Keratinocyte (primary cell): ENCODE measurements around the gene COL20A1. TPM values are rescaled to one million over a fixed set of nuclear protein-coding genes. Genes with fewer than 3 reads are reported as not detected.

Experiments
- DNase-seq: peaks from one replicate; pipeline ENCODE4 v3.0.0-alpha.2; 2011; ENCODE audit warnings: low read depth, missing footprints, low spot score
- FAIRE-seq: peaks from 2 replicates; lab custom pipeline; 2011; peaks lifted over from hg19 to GRCh38; lab: Jason Lieb, UNC
- H2AFZ ChIP-seq: 2 replicates; pipeline ENCODE4 v1.6.0; 2012; ENCODE audit warnings: low read length, control low read depth, inconsistent platforms; ENCODE audit not compliant: control insufficient read depth
- H3K27ac ChIP-seq: 2 replicates; pipeline ENCODE4 v1.5.1; 2011; ENCODE audit warnings: low read length; ENCODE audit not compliant: control insufficient read depth, insufficient read depth
- H3K27me3 ChIP-seq: 3 replicates; pipeline ENCODE4 v1.6.0; 2011; ENCODE audit warnings: low read length; ENCODE audit not compliant: control insufficient read depth, insufficient read depth; ENCODE audit errors: extremely low read depth
- H3K36me3 ChIP-seq, 2 experiments: 2 replicates in 1 of 2; 3 replicates in 1 of 2; pipeline ENCODE4 v1.5.1; 2011; ENCODE audit warnings: low read length in 2 of 2, mild to moderate bottlenecking in 1 of 2; ENCODE audit not compliant: control insufficient read depth in 2 of 2, insufficient read depth in 2 of 2; ENCODE audit errors: extremely low read depth in 1 of 2
- H3K4me1 ChIP-seq: 3 replicates; pipeline ENCODE4 v1.5.1; 2011; ENCODE audit warnings: low read length; ENCODE audit not compliant: control insufficient read depth, insufficient read depth; ENCODE audit errors: extremely low read depth
- H3K4me2 ChIP-seq: 3 replicates; pipeline ENCODE4 v1.6.0; 2011; ENCODE audit warnings: low read depth, low read length; ENCODE audit not compliant: control insufficient read depth, insufficient read depth; ENCODE audit errors: extremely low read depth
- H3K4me3 ChIP-seq, 3 experiments: fragments of 200-600 bp in 1 of 3; sonication (generic) in 1 of 3; 2 replicates in 2 of 3; 3 replicates in 1 of 3; pipeline ENCODE4 v1.5.1; 2011 to 2016; ENCODE audit warnings: low read length in 3 of 3, mild to moderate bottlenecking in 3 of 3, control low read depth in 2 of 3, inconsistent platforms in 1 of 3, low read depth in 1 of 3, mixed read lengths in 1 of 3, mixed run types in 1 of 3, moderate library complexity in 1 of 3; ENCODE audit not compliant: control insufficient read depth in 2 of 3, insufficient read depth in 2 of 3; ENCODE audit errors: extremely low read depth in 1 of 3
- H3K79me2 ChIP-seq: 2 replicates; pipeline ENCODE4 v1.6.0; 2012; ENCODE audit warnings: low read length; ENCODE audit not compliant: control insufficient read depth, insufficient read depth
- H3K9ac ChIP-seq: 3 replicates; pipeline ENCODE4 v1.6.0; 2011; ENCODE audit warnings: low read length; ENCODE audit not compliant: control insufficient read depth, insufficient read depth; ENCODE audit errors: extremely low read depth
- H3K9me1 ChIP-seq: 3 replicates; pipeline ENCODE4 v1.6.0; 2011; ENCODE audit warnings: low read length; ENCODE audit not compliant: control insufficient read depth, insufficient read depth; ENCODE audit errors: extremely low read depth
- H3K9me3 ChIP-seq: 2 replicates; pipeline ENCODE4 v1.5.1; 2012; ENCODE audit warnings: low read depth, low read length; ENCODE audit not compliant: control insufficient read depth
- H4K20me1 ChIP-seq: 3 replicates; pipeline ENCODE4 v1.6.0; 2011; ENCODE audit warnings: low read length; ENCODE audit not compliant: control insufficient read depth, insufficient read depth; ENCODE audit errors: extremely low read depth
- EZH2 ChIP-seq: IDR thresholded peaks from one replicate; pipeline ENCODE4 v1.6.1; 2012; ENCODE audit warnings: inconsistent platforms, mild to moderate bottlenecking, low read length, moderate library complexity
- dilution Hi-C: fragments of 300-500 bp; cut with MboI; formaldehyde crosslinking; loops from one replicate; pipeline ENCODE4 v1.7.0; 2020; ENCODE audit warnings: low sequenced_read_pairs; ENCODE audit not compliant: extremely low pct_ligation_motif_present
- polyA plus RNA-seq, 5 experiments: library from polyadenylated mRNA; depleted of rRNA in 3 of 5; stranded (reverse) in 3 of 5; stranded (forward) in 1 of 5; unstranded in 1 of 5; fragments of >200 nt; gene quantifications; 1 replicate in 1 of 5; 2 replicates in 3 of 5; 3 replicates in 1 of 5; pipeline versions ENCODE4 v1.2.1 to v1.2.3, GENCODE V29; 2011 to 2012; ENCODE audit warnings: missing spikeins in 2 of 5, low read depth in 1 of 5, low replicate concordance in 1 of 5
- TF ChIP-seq, protein P1 (sequence below), 3 experiments: IDR thresholded peaks in 1 of 3; conservative IDR thresholded peaks in 1 of 3; optimal IDR thresholded peaks in 1 of 3; 2 replicates in 2 of 3; 3 replicates in 1 of 3; pipeline versions ENCODE3 to v1.5.1; 2011; ENCODE audit warnings: low read length in 3 of 3, mild to moderate bottlenecking in 3 of 3, moderate library complexity in 2 of 3, control low read depth in 1 of 3, inconsistent platforms in 1 of 3; ENCODE audit not compliant: insufficient read depth in 2 of 3; ENCODE audit errors: extremely low read depth in 1 of 3

COL20A1 gene
- polyA plus RNA-seq, 1 donor (not counting 4 experiments of a cell fraction or from before 2014, with no cell fraction given), result not detected

DNA sequence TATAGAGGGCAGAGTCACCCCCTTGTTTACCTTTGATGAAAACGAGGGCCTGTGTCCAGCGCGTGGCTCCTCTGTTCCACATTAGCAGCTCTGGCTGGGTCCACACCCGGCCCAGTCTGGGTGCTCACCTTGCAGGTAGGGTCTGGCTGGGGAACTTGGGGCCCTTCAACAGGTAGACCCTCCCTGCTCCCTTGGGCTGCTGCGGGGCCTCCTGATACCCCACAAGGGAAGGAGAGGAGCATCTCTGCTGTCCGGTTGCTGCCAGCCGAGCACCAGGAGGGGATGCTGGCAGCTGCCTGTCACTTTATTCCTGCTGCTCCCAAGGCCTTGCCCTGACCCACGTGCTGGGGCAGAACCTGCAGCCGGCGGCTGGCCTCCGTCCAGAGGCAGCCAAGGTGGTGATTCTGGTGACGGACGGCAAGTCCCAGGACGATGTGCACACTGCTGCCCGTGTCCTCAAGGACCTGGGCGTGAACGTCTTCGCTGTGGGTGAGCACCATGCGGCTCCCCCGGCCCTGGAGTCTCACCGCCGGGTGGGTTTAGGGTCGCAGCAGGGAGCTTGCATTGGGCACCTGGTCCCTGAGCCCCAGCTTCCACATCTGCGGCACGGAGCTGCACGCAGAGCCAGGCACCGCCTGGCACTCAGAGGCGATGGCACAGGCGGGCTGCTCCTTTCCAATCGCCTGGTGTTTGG lies 15.4 kb downstream of the COL20A1 start:
- no peak overlapping the region for H3K4me3 ChIP-seq
- H3K27me3 ChIP-seq, result peaks cover 9% of the 10 kb centered on the region
- H3K36me3 ChIP-seq, result no peaks in the 10 kb centered on the region
- H3K9me3 ChIP-seq, result no peaks in the 10 kb centered on the region
- no peak for TF ChIP-seq EZH2
- TF ChIP-seq, protein P1, sequence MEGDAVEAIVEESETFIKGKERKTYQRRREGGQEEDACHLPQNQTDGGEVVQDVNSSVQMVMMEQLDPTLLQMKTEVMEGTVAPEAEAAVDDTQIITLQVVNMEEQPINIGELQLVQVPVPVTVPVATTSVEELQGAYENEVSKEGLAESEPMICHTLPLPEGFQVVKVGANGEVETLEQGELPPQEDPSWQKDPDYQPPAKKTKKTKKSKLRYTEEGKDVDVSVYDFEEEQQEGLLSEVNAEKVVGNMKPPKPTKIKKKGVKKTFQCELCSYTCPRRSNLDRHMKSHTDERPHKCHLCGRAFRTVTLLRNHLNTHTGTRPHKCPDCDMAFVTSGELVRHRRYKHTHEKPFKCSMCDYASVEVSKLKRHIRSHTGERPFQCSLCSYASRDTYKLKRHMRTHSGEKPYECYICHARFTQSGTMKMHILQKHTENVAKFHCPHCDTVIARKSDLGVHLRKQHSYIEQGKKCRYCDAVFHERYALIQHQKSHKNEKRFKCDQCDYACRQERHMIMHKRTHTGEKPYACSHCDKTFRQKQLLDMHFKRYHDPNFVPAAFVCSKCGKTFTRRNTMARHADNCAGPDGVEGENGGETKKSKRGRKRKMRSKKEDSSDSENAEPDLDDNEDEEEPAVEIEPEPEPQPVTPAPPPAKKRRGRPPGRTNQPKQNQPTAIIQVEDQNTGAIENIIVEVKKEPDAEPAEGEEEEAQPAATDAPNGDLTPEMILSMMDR (optimal IDR thresholded peaks at IDR 0.05 in 1 of 3, IDR thresholded peaks at IDR 0.05 in 1 of 3, conservative IDR thresholded peaks at IDR 0.05 in 1 of 3; ENCODE audit: extremely low read depth in 1 of 3, insufficient read depth in 2 of 3, low read length in 3 of 3), result no peak
- H3K4me2 ChIP-seq, result no peak overlapping the region
- no peaks in the 10 kb centered on the region for H3K9me1 ChIP-seq
- DNase-seq (no peak), FAIRE-seq (no peak)
- dilution Hi-C loops, result no loop called here
- H4K20me1 ChIP-seq, result no peaks in the 10 kb centered on the region
- no peak overlapping the region for H2AFZ ChIP-seq
- no peak overlapping the region for H3K27ac ChIP-seq
- no peaks in the 10 kb centered on the region for H3K4me1 ChIP-seq
- H3K9ac ChIP-seq, result no peak overlapping the region
- H3K79me2 ChIP-seq, result no peaks in the 10 kb centered on the region

DNA sequence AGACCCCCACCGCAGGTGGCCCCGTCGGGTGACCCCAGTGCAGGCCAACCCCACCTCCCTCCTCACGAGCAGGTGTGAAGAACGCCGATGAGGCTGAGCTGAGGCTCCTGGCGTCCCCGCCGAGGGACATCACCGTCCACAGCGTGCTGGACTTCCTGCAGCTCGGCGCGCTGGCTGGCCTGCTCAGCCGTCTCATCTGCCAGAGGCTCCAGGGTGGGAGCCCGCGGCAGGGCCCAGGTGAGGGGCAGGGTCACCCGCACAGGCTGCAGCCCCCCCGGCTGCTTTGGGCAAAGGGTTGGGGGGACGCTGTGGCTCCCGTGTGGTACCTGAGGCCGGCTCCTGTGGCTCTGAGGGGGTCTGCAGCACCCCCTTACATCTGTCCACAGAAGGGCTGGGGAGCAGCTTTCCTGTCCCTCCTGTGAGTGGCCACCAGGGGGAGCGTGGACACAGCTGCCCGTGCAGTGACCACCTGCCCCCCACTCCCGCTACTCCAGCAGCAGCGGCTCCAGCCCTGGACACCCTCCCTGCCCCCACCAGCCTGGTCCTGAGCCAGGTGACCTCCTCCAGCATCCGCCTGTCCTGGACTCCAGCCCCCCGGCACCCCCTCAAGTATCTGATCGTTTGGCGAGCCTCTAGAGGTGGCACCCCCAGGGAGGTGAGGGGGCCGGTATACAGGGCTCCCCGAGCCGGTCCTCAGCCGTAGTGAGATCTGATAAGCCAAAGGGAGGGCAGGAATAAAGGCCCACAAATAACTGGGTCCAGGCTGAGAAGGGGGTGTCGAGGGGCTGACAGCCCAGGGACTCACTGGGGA lies 16.5 kb downstream of the COL20A1 start:
- no peaks in the 10 kb centered on the region for H3K4me1 ChIP-seq
- dilution Hi-C loops, result no loop called here
- no peaks in the 10 kb centered on the region for H3K79me2 ChIP-seq
- H3K4me3 ChIP-seq, result no peak overlapping the region
- no peak overlapping the region for H3K27ac ChIP-seq
- no peaks in the 10 kb centered on the region for H3K9me3 ChIP-seq
- no peak overlapping the region for H2AFZ ChIP-seq
- no peaks in the 10 kb centered on the region for H4K20me1 ChIP-seq
- no peak overlapping the region for H3K4me2 ChIP-seq
- DNase-seq (no peak), FAIRE-seq (no peak)
- TF ChIP-seq, protein P1 (optimal IDR thresholded peaks at IDR 0.05 in 1 of 3, IDR thresholded peaks at IDR 0.05 in 1 of 3, conservative IDR thresholded peaks at IDR 0.05 in 1 of 3; ENCODE audit: extremely low read depth in 1 of 3, insufficient read depth in 2 of 3, low read length in 3 of 3), result peak; percentile 58 to 92 (median 87)
- no peak for TF ChIP-seq EZH2
- peaks cover 10% of the 10 kb centered on the region for H3K27me3 ChIP-seq
- H3K9me1 ChIP-seq, result no peaks in the 10 kb centered on the region
- H3K9ac ChIP-seq, result no peak overlapping the region
- no peaks in the 10 kb centered on the region for H3K36me3 ChIP-seq
